GM12878 (cell line): ENCODE data around the gene PRKCE.

ENCODE experiments used
- FOXK2 ChIP-seq: fragments of 450-650 bp; IDR thresholded peaks from 2 replicates; pipeline ENCODE4 v1.6.1; 2017; ENCODE audit warnings: mild to moderate bottlenecking, moderate library complexity
- SIX5 ChIP-seq: IDR thresholded peaks from 2 replicates; pipeline ENCODE4 v1.6.1; 2011; ENCODE audit warnings: mild to moderate bottlenecking, low read depth, low read length, moderate library complexity; ENCODE audit not compliant: severe bottlenecking

- TF ChIP-seq SIX5: no peak
- TF ChIP-seq FOXK2: no peak
Observed at GRCh38 chr2:45919711-45920111, 268.2 kb downstream of the PRKCE start.
